ENCODE results near the gene DMKN.

The DMKN gene

GRCh38 chr19:35493971-35494370, 19.5 kb downstream of the DMKN start:
- no peaks in the 10 kb centered on the region for H4K20me1 ChIP-seq (ENCODE audit: low read depth, low read length)

GRCh38 chr19:35491836-35492360, 21.6 kb downstream of the DMKN start:
- no peaks in the 10 kb centered on the region for H3K27me3 ChIP-seq (ENCODE audit: low read length)
- no peak overlapping the region for H3K4me2 ChIP-seq (ENCODE audit: low read depth, low read length, poor library complexity, severe bottlenecking)

More at GRCh38 chr19:35493971-35494370, 19.5 kb downstream of the DMKN start:
- H3K36me3 ChIP-seq (ENCODE audit: low read length), result no peaks in the 10 kb centered on the region
- no peak overlapping the region for H3K27ac ChIP-seq (ENCODE audit: low read depth, low read length)
- no peak overlapping the region for H2AFZ ChIP-seq (ENCODE audit: low read depth, low read length, severe bottlenecking)
- no peaks in the 10 kb centered on the region for H3K9me3 ChIP-seq (ENCODE audit: insufficient read depth, low read length)
- no peak overlapping the region for H3K4me2 ChIP-seq (ENCODE audit: low read depth, low read length, poor library complexity, severe bottlenecking)
- no peak overlapping the region for H3K4me3 ChIP-seq (ENCODE audit: insufficient read depth, low read length, poor library complexity, severe bottlenecking)
- H3K27me3 ChIP-seq (ENCODE audit: low read length), result no peaks in the 10 kb centered on the region
- TF ChIP-seq CTCF (IDR thresholded peaks at IDR 0.05; ENCODE audit: insufficient read depth, low read length, poor library complexity, severe bottlenecking) (no peak), EZH2phosphoT487 (conservative IDR thresholded peaks at IDR 0.05; ENCODE audit: low read length) (no peak)
- H3K9me2 ChIP-seq (replicated peaks; ENCODE audit: insufficient read depth, low read length), result no peaks in the 10 kb centered on the region
- no peaks in the 10 kb centered on the region for H3F3A ChIP-seq (ENCODE audit: insufficient read depth)
- H3K79me2 ChIP-seq (ENCODE audit: insufficient read depth, low read length), result no peaks in the 10 kb centered on the region
- H3K9ac ChIP-seq (ENCODE audit: low read length), result no peak overlapping the region

GRCh38 chr19:35490364-35490763, 23.1 kb downstream of the DMKN start, which contains the start of gene KRTDAP:
TSS of gene KRTDAP (minus strand) at chr19:35490464. CDS start at chr19:35490442, 22 bp downstream.
- Histone ChIP-seq H4K20me1 (ENCODE audit: low read depth, low read length) (no peaks in the 10 kb centered on the region), H3K4me2 (ENCODE audit: low read depth, low read length, poor library complexity, severe bottlenecking) (no peak within 1 kb of the TSS), H3K9me3 (ENCODE audit: insufficient read depth, low read length) (no peaks in the 10 kb centered on the region), H3K79me2 (ENCODE audit: insufficient read depth, low read length) (no peaks in the 10 kb centered on the region), H3K36me3 (ENCODE audit: low read length) (no peaks in the 10 kb centered on the region), H3K9me2 (replicated peaks; ENCODE audit: insufficient read depth, low read length) (no peaks in the 10 kb centered on the region), H3K27me3 (ENCODE audit: low read length) (no peaks in the 10 kb centered on the region), H3K4me3 (ENCODE audit: insufficient read depth, low read length, poor library complexity, severe bottlenecking) (no peak within 1 kb of the TSS), H2AFZ (ENCODE audit: low read depth, low read length, severe bottlenecking) (no peak within 1 kb of the TSS), H3K27ac (ENCODE audit: low read depth, low read length) (no peak within 1 kb of the TSS), H3K9ac (ENCODE audit: low read length) (no peak within 1 kb of the TSS), H3F3A (ENCODE audit: insufficient read depth) (no peaks in the 10 kb centered on the region)
- TF ChIP-seq CTCF (IDR thresholded peaks at IDR 0.05; ENCODE audit: insufficient read depth, low read length, poor library complexity, severe bottlenecking) (no peak), EZH2phosphoT487 (conservative IDR thresholded peaks at IDR 0.05; ENCODE audit: low read length) (no peak)

More at GRCh38 chr19:35491836-35492360, 21.6 kb downstream of the DMKN start:
- no peak overlapping the region for H3K4me3 ChIP-seq (ENCODE audit: insufficient read depth, low read length, poor library complexity, severe bottlenecking)
- H3K79me2 ChIP-seq (ENCODE audit: insufficient read depth, low read length), result no peaks in the 10 kb centered on the region
- H3K36me3 ChIP-seq (ENCODE audit: low read length), result no peaks in the 10 kb centered on the region
- H2AFZ ChIP-seq (ENCODE audit: low read depth, low read length, severe bottlenecking), result no peak overlapping the region
- no peaks in the 10 kb centered on the region for H3K9me2 ChIP-seq (replicated peaks; ENCODE audit: insufficient read depth, low read length)
- no peak overlapping the region for H3K27ac ChIP-seq (ENCODE audit: low read depth, low read length)
- H3K9me3 ChIP-seq (ENCODE audit: insufficient read depth, low read length), result no peaks in the 10 kb centered on the region
- H3K9ac ChIP-seq (ENCODE audit: low read length), result no peak overlapping the region
- TF ChIP-seq CTCF (IDR thresholded peaks at IDR 0.05; ENCODE audit: insufficient read depth, low read length, poor library complexity, severe bottlenecking) (no peak), EZH2phosphoT487 (conservative IDR thresholded peaks at IDR 0.05; ENCODE audit: low read length) (no peak)
- H4K20me1 ChIP-seq (ENCODE audit: low read depth, low read length), result no peaks in the 10 kb centered on the region
- no peaks in the 10 kb centered on the region for H3F3A ChIP-seq (ENCODE audit: insufficient read depth)

Data from SU-DHL-6 (cell line).